ENCODE results near the gene TMEFF1.
"Not testable (repeated sequence)": the region's sequence is repeated elsewhere in the genome, so short reads cannot be mapped to it uniquely, and the experiment has no call there.

DNA sequence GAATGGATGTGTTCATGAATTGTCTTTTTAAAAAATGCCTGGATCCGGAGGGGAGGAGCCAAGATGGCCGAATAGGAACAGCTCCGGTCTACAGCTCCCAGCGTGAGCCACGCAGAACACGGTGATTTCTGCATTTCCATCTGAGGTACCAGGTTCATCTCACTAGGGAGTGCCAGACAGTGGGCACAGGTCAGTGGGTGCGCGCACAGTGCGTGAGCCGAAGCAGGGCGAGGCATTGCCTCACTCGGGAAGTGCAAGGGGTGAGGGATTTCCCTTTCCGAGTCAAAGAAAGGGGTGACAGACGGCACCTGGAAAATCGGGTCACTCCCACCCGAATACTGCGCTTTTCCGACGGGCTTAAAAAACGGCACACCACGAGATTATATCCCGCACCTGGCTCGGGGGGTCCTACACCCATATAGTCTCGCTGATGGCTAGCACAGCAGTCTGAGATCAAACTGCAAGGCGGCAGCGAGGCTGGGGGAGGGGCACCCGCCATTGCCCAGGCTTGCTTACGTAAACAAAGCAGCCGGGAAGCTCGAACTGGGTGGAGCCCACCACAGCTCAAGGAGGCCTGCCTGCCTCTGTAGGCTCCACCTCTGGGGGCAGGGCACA lies 54.3 kb downstream of the TMEFF1 start:
- TF ChIP-seq CTCF, EZH2 (IDR thresholded peaks at IDR 0.05): not testable (repeated sequence)
